HepG2 (cell line): ENCODE results near the gene TEKT5. TPM values are rescaled to one million over a fixed set of nuclear protein-coding genes. Genes with fewer than 3 reads are reported as not detected.

Experiments used
- CBX1 ChIP-seq: IDR thresholded peaks from one replicate; pipeline ENCODE4 v1.6.1; 2016; ENCODE audit warnings: antibody characterized with exemption, low read depth
- ETV6 ChIP-seq: sonication (generic); formaldehyde crosslinking; conservative IDR thresholded peaks from 2 replicates; pipeline ENCODE4 v1.4.0; 2020; ENCODE audit warnings: missing genetic modification reagents
- GATAD2A ChIP-seq: IDR thresholded peaks from 2 replicates; pipeline ENCODE4 v1.6.1; 2016
- HOXA5 ChIP-seq: sonication (generic); formaldehyde crosslinking; IDR thresholded peaks from 2 replicates; pipeline ENCODE4 v1.4.0; 2020; ENCODE audit warnings: missing genetic modification reagents
- JUNB ChIP-seq: sonication (generic); formaldehyde crosslinking; IDR thresholded peaks from 2 replicates; pipeline ENCODE4 v1.8.0; 2022; ENCODE audit warnings: missing genetic modification reagents, mild to moderate bottlenecking, borderline replicate concordance
- JUND ChIP-seq: sonication (generic); formaldehyde crosslinking; IDR thresholded peaks from 2 replicates; pipeline ENCODE4 v1.8.0; 2022; ENCODE audit warnings: mild to moderate bottlenecking, missing genetic modification reagents
- KAT7 ChIP-seq: IDR thresholded peaks from 2 replicates; pipeline ENCODE4 v1.6.1; 2018; ENCODE audit warnings: borderline replicate concordance, missing compliant biosample characterization
- MBNL3 ChIP-seq: fragments of 250-450 bp; sonication (Bioruptor Pico); conservative IDR thresholded peaks from 2 replicates; pipeline ENCODE4 v1.8.0; 2022; ENCODE audit warnings: mild to moderate bottlenecking, inconsistent platforms
- MTA1 ChIP-seq: sonication (generic); formaldehyde crosslinking; IDR thresholded peaks from 2 replicates; pipeline ENCODE4 v1.4.0; 2020; ENCODE audit warnings: missing genetic modification reagents, mild to moderate bottlenecking, borderline replicate concordance
- SIN3B ChIP-seq: fragments of 150-350 bp; IDR thresholded peaks from 2 replicates; pipeline ENCODE4 v1.6.1; 2014; ENCODE audit warnings: low read length
- SOX13 ChIP-seq, 3 experiments: fragments of 450-650 bp in 1 of 3; sonication (generic) in 1 of 3; formaldehyde crosslinking in 1 of 3; IDR thresholded peaks in 2 of 3; conservative IDR thresholded peaks in 1 of 3; 2 replicates each; pipeline versions ENCODE4 v1.5.0 to v1.6.1; 2016 to 2020; ENCODE audit warnings: antibody characterized with exemption in 1 of 3, mild to moderate bottlenecking in 1 of 3, missing compliant biosample characterization in 1 of 3, missing genetic modification reagents in 1 of 3, moderate library complexity in 1 of 3
- SRY ChIP-seq: sonication (generic); formaldehyde crosslinking; IDR thresholded peaks from 2 replicates; pipeline ENCODE4 v1.8.0; 2022; ENCODE audit warnings: mild to moderate bottlenecking, missing genetic modification reagents
- TAF1 ChIP-seq: sonication (generic); formaldehyde crosslinking; IDR thresholded peaks from 2 replicates; pipeline ENCODE4 v1.4.0; 2020; ENCODE audit warnings: missing genetic modification reagents
- ZBTB40 ChIP-seq, 2 experiments: fragments of 450-650 bp in 1 of 2; sonication (generic) in 1 of 2; formaldehyde crosslinking in 1 of 2; IDR thresholded peaks; 2 replicates each; pipeline versions ENCODE4 v1.6.1 to v1.8.0; 2016 to 2022; ENCODE audit warnings: antibody characterized with exemption in 1 of 2, mild to moderate bottlenecking in 1 of 2, missing genetic modification reagents in 1 of 2
- ZC3H4 ChIP-seq: sonication (generic); formaldehyde crosslinking; IDR thresholded peaks from 2 replicates; pipeline ENCODE4 v1.4.0; 2020; ENCODE audit warnings: missing genetic modification reagents, borderline replicate concordance
- ZNF326 ChIP-seq: sonication (generic); formaldehyde crosslinking; IDR thresholded peaks from 2 replicates; pipeline ENCODE4 v1.4.0; 2020; ENCODE audit warnings: missing genetic modification reagents, borderline replicate concordance
- ZNF691 ChIP-seq: sonication (generic); formaldehyde crosslinking; IDR thresholded peaks from 2 replicates; pipeline ENCODE4 v1.4.0; 2020; ENCODE audit warnings: missing genetic modification reagents, low read depth, mild to moderate bottlenecking, borderline replicate concordance
- ZNF784 ChIP-seq: sonication (generic); formaldehyde crosslinking; IDR thresholded peaks from 2 replicates; pipeline ENCODE4 v1.5.1; 2020; ENCODE audit warnings: missing genetic modification reagents, mild to moderate bottlenecking, borderline replicate concordance
- ZSCAN20 ChIP-seq: sonication (generic); formaldehyde crosslinking; IDR thresholded peaks from 2 replicates; pipeline ENCODE4 v1.4.0; 2020; ENCODE audit warnings: missing genetic modification reagents, mild to moderate bottlenecking, borderline replicate concordance
- polyA plus RNA-seq, 8 experiments: library from polyadenylated mRNA; depleted of rRNA in 3 of 8; stranded (reverse) in 7 of 8; unstranded in 1 of 8; fragments of >200 nt; fragmentation: Illumina TruSeq in 4 of 8; extraction: Trizol in 4 of 8; gene quantifications; 2 replicates each; pipeline versions ENCODE4 v1.2.1 to v1.2.3, GENCODE V29; 2011 to 2016; ENCODE audit warnings: low read depth in 4 of 8, missing spikeins in 1 of 8, mixed read lengths in 1 of 8; ENCODE audit not compliant: insufficient read depth in 1 of 8
- total RNA-seq, 5 experiments: library from RNA; depleted of rRNA; stranded (reverse); fragments of >200 nt; fragmentation: Illumina TruSeq; extraction: Trizol; gene quantifications; 2 replicates each; pipeline ENCODE4 v1.2.3, GENCODE V29; 2016; ENCODE audit warnings: low read depth in 1 of 5

Gene TEKT5
- total and polyA plus RNA-seq, 2 of the 13 experiments (the other 11 are each of a cell fraction or from before 2014, with no cell fraction given), result 0.16 TPM; not detected in 1

GRCh38 chr16:10610499-10611184 lies 84.1 kb downstream of the TEKT5 start (continued):
- no peak for TF ChIP-seq ZNF691 (CRISPR knock-in tag)
- TF ChIP-seq JUNB, result no peak
- peak; percentile 2; the same call in 1 of the 2 replicates for TF ChIP-seq KAT7
- TF ChIP-seq TAF1, result no peak
- 0 out of 2 replicates have a peak, but pooled peaks have one; percentile 16 for TF ChIP-seq HOXA5
- no peak for TF ChIP-seq ZBTB40 (IDR thresholded peaks at IDR 0.05)
- no peak; the same call in 1 of the 2 replicates for TF ChIP-seq ZBTB40 (CRISPR knock-in tag; IDR thresholded peaks at IDR 0.05)
- TF ChIP-seq ZNF326, result no peak
- no peak for TF ChIP-seq SRY (CRISPR knock-in tag)
- no peak for TF ChIP-seq MBNL3 (CRISPR knock-in tag)
- TF ChIP-seq GATAD2A (CRISPR knock-in tag), result peak; percentile 90
- no peak; the same call in 1 of the 2 replicates for TF ChIP-seq MTA1 (CRISPR knock-in tag)
- no peak for TF ChIP-seq SIN3B
- no peak for TF ChIP-seq ZC3H4 (CRISPR knock-in tag)
- TF ChIP-seq ZNF784 (CRISPR knock-in tag), result 0 out of 2 replicates have a peak, but pooled peaks have one; percentile 67
- no peak for TF ChIP-seq CBX1
- no peak for TF ChIP-seq ZSCAN20 (CRISPR knock-in tag)
- no peak for TF ChIP-seq ETV6 (CRISPR knock-in tag)
- peak; percentile 61 for TF ChIP-seq SOX13 (IDR thresholded peaks at IDR 0.05)
- peak in 1 of 2 experiments; percentile 95; a peak in 2 of 4 replicates for TF ChIP-seq SOX13 (CRISPR knock-in tag; conservative IDR thresholded peaks at IDR 0.05 in 1 of 2, IDR thresholded peaks at IDR 0.05 in 1 of 2)
- peak; percentile 60; the same call in 1 of the 2 replicates for TF ChIP-seq JUND
